ENCODE results near the gene WEE2.

Gene WEE2

GRCh38 chr7:141702047-141702567 is 6.0 kb upstream of the WEE2 start, which contains the start of gene DENND11 (continued):
- TF ChIP-seq ZNF561 (tag by site-specific recombination; IDR thresholded peaks at IDR 0.05; ENCODE audit: borderline replicate concordance) (0 out of 2 replicates have a peak, but pooled peaks have one; percentile 9), ZSCAN30 (tag by site-specific recombination; IDR thresholded peaks at IDR 0.05) (peak; percentile 42; the same call in 1 of the 2 replicates), ZNF76 (tag by site-specific recombination; IDR thresholded peaks at IDR 0.05; ENCODE audit: borderline replicate concordance, low read depth) (0 out of 2 replicates have a peak, but pooled peaks have one; percentile 14), ZNF692 (tag by site-specific recombination; IDR thresholded peaks at IDR 0.05) (no peak), HOXC10 (CRISPR knock-in tag; IDR thresholded peaks at IDR 0.05) (no peak), PRDM10 (tag by site-specific recombination; IDR thresholded peaks at IDR 0.05) (0 out of 2 replicates have a peak, but pooled peaks have one; percentile 22), REPIN1 (tag by site-specific recombination; IDR thresholded peaks at IDR 0.05; ENCODE audit: low read depth) (no peak), PRDM6 (tag by site-specific recombination; IDR thresholded peaks at IDR 0.05) (no peak), ZBTB26 (tag by site-specific recombination; optimal IDR thresholded peaks at IDR 0.05) (peak; percentile 67), ZEB2 (tag by site-specific recombination; IDR thresholded peaks at IDR 0.05) (peak; percentile 44; the same call in 1 of the 2 replicates), SCRT1 (tag by site-specific recombination; IDR thresholded peaks at IDR 0.05; ENCODE audit: borderline replicate concordance) (no peak), ZNF777 (tag by site-specific recombination; IDR thresholded peaks at IDR 0.05; ENCODE audit: borderline replicate concordance) (peak; percentile 35; the same call in 1 of the 2 replicates), ZNF621 (tag by site-specific recombination; IDR thresholded peaks at IDR 0.05) (no peak)

- peaks cover under 1% of the 10 kb centered on the region; the same call in 1 of the 2 replicates for H3K4me1 ChIP-seq (ENCODE audit: control insufficient read depth, insufficient read depth, low read length)
- ChIA-PET CTCF (interaction anchor here (0.5 to 1.0 kb wide), 2 partner anchors 34 to 113 kb away, joined by 3 to 4 read pairs; no protein-coding TSS in a partner anchor), POLR2A (interaction anchor here (1.0 kb wide), 1 partner anchor 16 kb away, joined by 3 read pairs; no protein-coding TSS in a partner anchor)
- no peaks in the 10 kb centered on the region for H3K9me3 ChIP-seq (ENCODE audit: control insufficient read depth, insufficient read depth, low read depth, low read length)
- H3K4me3 ChIP-seq (ENCODE audit: low read depth, low read length) = no peak overlapping the region
- no peak overlapping the region for H3K27ac ChIP-seq (ENCODE audit: extremely low read depth, low read depth, low read length)
- H3K36me3 ChIP-seq (ENCODE audit: control insufficient read depth in 2 of 2, insufficient read depth in 1 of 2, low read length in 2 of 2) = no peaks in the 10 kb centered on the region
- TF ChIP-seq TSHZ1 (tag by site-specific recombination; IDR thresholded peaks at IDR 0.05; ENCODE audit: borderline replicate concordance) (no peak), ZNF311 (tag by site-specific recombination; IDR thresholded peaks at IDR 0.05; ENCODE audit: borderline replicate concordance) (no peak), ZNF488 (tag by site-specific recombination; IDR thresholded peaks at IDR 0.05) (no peak), ZNF549 (tag by site-specific recombination; IDR thresholded peaks at IDR 0.05) (no peak), CTCF (tag by site-specific recombination; IDR thresholded peaks at IDR 0.05) (no peak), ZNF561 (tag by site-specific recombination; IDR thresholded peaks at IDR 0.05; ENCODE audit: borderline replicate concordance) (no peak)
These were observed 5.3 kb upstream of the WEE2 start for GRCh38 chr7:141702892-141703291.

All from HEK293 (cell line).